HepG2 (cell line): ENCODE measurements around the gene HINFP. TPM values are rescaled to one million over a fixed set of nuclear protein-coding genes. Genes with fewer than 3 reads are reported as not detected.

ENCODE experiments used
- ADNP ChIP-seq: sonication (generic); formaldehyde crosslinking; IDR thresholded peaks from 2 replicates; pipeline ENCODE4 v1.4.0; 2020; ENCODE audit warnings: missing genetic modification reagents
- CBX5 ChIP-seq: sonication (generic); formaldehyde crosslinking; IDR thresholded peaks from 2 replicates; pipeline ENCODE4 v1.4.0; 2020; ENCODE audit warnings: missing genetic modification reagents, borderline replicate concordance
- CHD2 ChIP-seq: IDR thresholded peaks from 2 replicates; pipeline ENCODE4 v1.6.1; 2011; ENCODE audit warnings: low read depth, low read length, improper control_type of control experiment
- CSRNP1 ChIP-seq: sonication (generic); formaldehyde crosslinking; IDR thresholded peaks from 2 replicates; pipeline ENCODE4 v1.8.1; 2023; ENCODE audit warnings: mild to moderate bottlenecking, missing genetic modification reagents
- DRAP1 ChIP-seq: IDR thresholded peaks from 2 replicates; pipeline ENCODE4 v1.6.1; 2016; ENCODE audit warnings: missing genetic modification reagents, missing compliant biosample characterization
- EED ChIP-seq: sonication (generic); formaldehyde crosslinking; IDR thresholded peaks from 2 replicates; pipeline ENCODE4 v1.5.0; 2020; ENCODE audit warnings: mild to moderate bottlenecking, missing genetic modification reagents
- FOXM1 ChIP-seq: sonication (generic); formaldehyde crosslinking; IDR thresholded peaks from 2 replicates; pipeline ENCODE4 v1.5.0; 2020; ENCODE audit warnings: missing genetic modification reagents
- FOXP1 ChIP-seq, 2 experiments: fragments of 450-650 bp in 1 of 2; IDR thresholded peaks; 2 replicates each; pipeline ENCODE4 v1.6.1; 2017 to 2018; ENCODE audit warnings: antibody characterized with exemption in 1 of 2
- GABPA ChIP-seq, 2 experiments: IDR thresholded peaks; 2 replicates each; pipeline ENCODE4 v1.6.1; 2011 to 2016; ENCODE audit warnings: low read depth in 2 of 2, low read length in 1 of 2, missing biosample characterization in 1 of 2, missing genetic modification characterization in 1 of 2
- HDAC6 ChIP-seq: fragments of 200-600 bp; sonication (generic); IDR thresholded peaks from 2 replicates; pipeline ENCODE4 v1.7.0; 2017; ENCODE audit warnings: mild to moderate bottlenecking, antibody characterized with exemption, low read length, low read depth
- JUN ChIP-seq: sonication (generic); formaldehyde crosslinking; IDR thresholded peaks from 2 replicates; pipeline ENCODE4 v1.4.0; 2020; ENCODE audit warnings: mild to moderate bottlenecking, missing genetic modification reagents
- JUNB ChIP-seq: sonication (generic); formaldehyde crosslinking; IDR thresholded peaks from 2 replicates; pipeline ENCODE4 v1.8.0; 2022; ENCODE audit warnings: missing genetic modification reagents, mild to moderate bottlenecking, borderline replicate concordance
- NR2F6 ChIP-seq, 2 experiments: IDR thresholded peaks; 2 replicates each; pipeline ENCODE4 v1.6.1; 2016; ENCODE audit warnings: antibody characterized with exemption in 1 of 2, mild to moderate bottlenecking in 1 of 2
- PHF20 ChIP-seq: sonication (generic); formaldehyde crosslinking; IDR thresholded peaks from 2 replicates; pipeline ENCODE4 v1.5.0; 2020; ENCODE audit warnings: mild to moderate bottlenecking, missing genetic modification reagents
- RFX1 ChIP-seq: fragments of 450-650 bp; IDR thresholded peaks from 2 replicates; pipeline ENCODE4 v1.6.1; 2017
- SMC3 ChIP-seq: IDR thresholded peaks from 2 replicates; pipeline ENCODE4 v1.6.1; 2011; ENCODE audit warnings: low read length, improper control_type of control experiment
- ZFP62 ChIP-seq: sonication (generic); formaldehyde crosslinking; IDR thresholded peaks from 2 replicates; pipeline ENCODE4 v1.4.0; 2020; ENCODE audit warnings: missing genetic modification reagents
- ZNF24 ChIP-seq: fragments of 450-650 bp; IDR thresholded peaks from 2 replicates; pipeline ENCODE4 v1.6.1; 2017; ENCODE audit warnings: antibody characterized with exemption, mild to moderate bottlenecking
- ZNF562 ChIP-seq: sonication (generic); formaldehyde crosslinking; IDR thresholded peaks from 2 replicates; pipeline ENCODE4 v1.8.0; 2022; ENCODE audit warnings: missing genetic modification reagents, borderline replicate concordance
- ZNF816 ChIP-seq: sonication (generic); formaldehyde crosslinking; IDR thresholded peaks from 2 replicates; pipeline ENCODE4 v1.8.0; 2022; ENCODE audit warnings: missing genetic modification reagents, mild to moderate bottlenecking, borderline replicate concordance
- ZNF878 ChIP-seq: sonication (generic); formaldehyde crosslinking; IDR thresholded peaks from 2 replicates; pipeline ENCODE4 v1.8.1; 2023; ENCODE audit warnings: mild to moderate bottlenecking, missing genetic modification reagents, moderate library complexity
- polyA plus RNA-seq, 8 experiments: library from polyadenylated mRNA; depleted of rRNA in 3 of 8; stranded (reverse) in 7 of 8; unstranded in 1 of 8; fragments of >200 nt; fragmentation: Illumina TruSeq in 4 of 8; extraction: Trizol in 4 of 8; gene quantifications; 2 replicates each; pipeline versions ENCODE4 v1.2.1 to v1.2.3, GENCODE V29; 2011 to 2016; ENCODE audit warnings: low read depth in 4 of 8, missing spikeins in 1 of 8, mixed read lengths in 1 of 8; ENCODE audit not compliant: insufficient read depth in 1 of 8
- total RNA-seq, 5 experiments: library from RNA; depleted of rRNA; stranded (reverse); fragments of >200 nt; fragmentation: Illumina TruSeq; extraction: Trizol; gene quantifications; 2 replicates each; pipeline ENCODE4 v1.2.3, GENCODE V29; 2016; ENCODE audit warnings: low read depth in 1 of 5
- TF ChIP-seq, protein P1 (sequence below): sonication (generic); formaldehyde crosslinking; IDR thresholded peaks from 2 replicates; pipeline ENCODE4 v1.4.0; 2020; ENCODE audit warnings: mild to moderate bottlenecking, low read depth, missing genetic modification reagents
- TF ChIP-seq, protein P2 (sequence below): sonication (generic); formaldehyde crosslinking; IDR thresholded peaks from 2 replicates; pipeline ENCODE4 v1.8.0; 2022; ENCODE audit warnings: mild to moderate bottlenecking, missing genetic modification reagents
- TF ChIP-seq, protein P3 (sequence below): sonication (generic); formaldehyde crosslinking; conservative IDR thresholded peaks from 2 replicates; pipeline ENCODE4 v1.8.0; 2022; ENCODE audit warnings: missing genetic modification reagents

Gene HINFP
- total and polyA plus RNA-seq, 2 of the 13 experiments (the other 11 are each of a cell fraction or from before 2014, with no cell fraction given), result 15.1 to 21.4 TPM

DNA sequence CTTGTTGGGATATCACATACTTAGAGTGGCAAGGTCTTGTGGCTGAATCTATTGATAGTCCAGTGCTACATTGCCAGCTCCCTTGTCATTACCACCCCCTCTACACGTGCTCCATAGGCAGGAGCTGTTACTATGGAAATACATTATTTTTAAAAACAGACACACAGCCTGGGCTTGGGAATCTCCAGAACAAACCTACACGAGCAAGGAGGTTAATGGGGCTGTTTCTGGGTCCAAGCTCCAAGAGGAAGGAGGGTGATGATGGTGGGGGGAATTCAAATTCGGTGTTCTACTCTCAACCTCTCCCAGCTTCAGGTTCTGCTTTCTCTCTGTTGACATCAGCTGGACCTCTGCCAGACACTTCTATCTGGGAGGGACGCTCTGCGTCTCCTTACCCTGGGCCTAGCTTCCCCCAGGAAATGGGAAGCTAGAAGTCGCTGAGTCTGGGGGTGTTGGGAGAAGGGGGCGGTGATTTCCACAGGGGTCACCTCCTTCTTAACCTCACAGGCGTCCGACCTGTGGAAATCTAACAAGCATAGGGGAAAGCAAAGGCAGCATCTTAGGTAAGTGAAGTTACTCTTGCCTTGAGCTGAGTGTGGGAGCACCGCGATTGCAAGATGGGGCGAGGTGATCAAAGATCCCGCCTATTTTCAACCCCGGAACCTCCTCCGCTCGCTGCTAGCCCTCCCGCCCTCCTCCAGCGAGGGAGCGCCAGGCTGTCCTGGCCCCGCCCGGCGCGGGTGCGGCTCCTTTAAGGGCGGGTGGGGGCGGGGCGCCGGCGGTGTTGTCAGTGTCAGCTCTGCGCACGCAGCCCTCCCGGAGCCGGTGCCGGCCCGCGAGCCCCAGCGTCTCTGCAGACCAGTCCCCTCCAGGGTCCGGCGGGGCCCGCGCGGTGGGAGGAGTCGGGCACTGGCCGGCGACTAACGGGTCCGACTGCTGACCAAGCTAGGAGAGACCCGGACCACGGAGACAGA is 14.5 kb upstream of the HINFP start, which contains the start of gene C2CD2L (continued):
- TF ChIP-seq FOXM1 (CRISPR knock-in tag), result no peak
- peak; percentile 44; the same call in 1 of the 2 replicates for TF ChIP-seq PHF20 (CRISPR knock-in tag)
- peak; percentile 32; the same call in 1 of the 2 replicates for TF ChIP-seq GABPA (IDR thresholded peaks at IDR 0.05; ENCODE audit: low read depth, low read length)
- peak; percentile 52; the same call in 1 of the 2 replicates for TF ChIP-seq GABPA (CRISPR knock-in tag; IDR thresholded peaks at IDR 0.05; ENCODE audit: low read depth)
- no peak for TF ChIP-seq CHD2
- TF ChIP-seq, protein P1, sequence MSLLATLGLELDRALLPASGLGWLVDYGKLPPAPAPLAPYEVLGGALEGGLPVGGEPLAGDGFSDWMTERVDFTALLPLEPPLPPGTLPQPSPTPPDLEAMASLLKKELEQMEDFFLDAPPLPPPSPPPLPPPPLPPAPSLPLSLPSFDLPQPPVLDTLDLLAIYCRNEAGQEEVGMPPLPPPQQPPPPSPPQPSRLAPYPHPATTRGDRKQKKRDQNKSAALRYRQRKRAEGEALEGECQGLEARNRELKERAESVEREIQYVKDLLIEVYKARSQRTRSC (CRISPR knock-in tag), result no peak
- TF ChIP-seq JUN (CRISPR knock-in tag), result no peak
- TF ChIP-seq ZNF878 (CRISPR knock-in tag), result no peak
- TF ChIP-seq NR2F6 (IDR thresholded peaks at IDR 0.05), result no peak
- TF ChIP-seq NR2F6 (CRISPR knock-in tag; IDR thresholded peaks at IDR 0.05), result peak; percentile 14; the same call in 1 of the 2 replicates
- TF ChIP-seq CBX5, result no peak
- TF ChIP-seq ZNF816, result no peak
- no peak for TF ChIP-seq JUNB (CRISPR knock-in tag)
- no peak for TF ChIP-seq CSRNP1 (CRISPR knock-in tag)
- TF ChIP-seq ZNF24, result no peak
- TF ChIP-seq HDAC6, result no peak
- TF ChIP-seq RFX1, result peak; percentile 17; the same call in 1 of the 2 replicates
- TF ChIP-seq DRAP1 (CRISPR knock-in tag), result peak; percentile 70
- TF ChIP-seq FOXP1 (IDR thresholded peaks at IDR 0.05), result no peak
- no peak for TF ChIP-seq FOXP1 (CRISPR knock-in tag; IDR thresholded peaks at IDR 0.05)
- TF ChIP-seq, protein P2, sequence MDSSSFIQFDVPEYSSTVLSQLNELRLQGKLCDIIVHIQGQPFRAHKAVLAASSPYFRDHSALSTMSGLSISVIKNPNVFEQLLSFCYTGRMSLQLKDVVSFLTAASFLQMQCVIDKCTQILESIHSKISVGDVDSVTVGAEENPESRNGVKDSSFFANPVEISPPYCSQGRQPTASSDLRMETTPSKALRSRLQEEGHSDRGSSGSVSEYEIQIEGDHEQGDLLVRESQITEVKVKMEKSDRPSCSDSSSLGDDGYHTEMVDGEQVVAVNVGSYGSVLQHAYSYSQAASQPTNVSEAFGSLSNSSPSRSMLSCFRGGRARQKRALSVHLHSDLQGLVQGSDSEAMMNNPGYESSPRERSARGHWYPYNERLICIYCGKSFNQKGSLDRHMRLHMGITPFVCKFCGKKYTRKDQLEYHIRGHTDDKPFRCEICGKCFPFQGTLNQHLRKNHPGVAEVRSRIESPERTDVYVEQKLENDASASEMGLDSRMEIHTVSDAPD, result no peak
- no peak for TF ChIP-seq SMC3
- TF ChIP-seq ADNP (CRISPR knock-in tag), result no peak
- no peak for TF ChIP-seq EED (CRISPR knock-in tag)
- TF ChIP-seq, protein P3, sequence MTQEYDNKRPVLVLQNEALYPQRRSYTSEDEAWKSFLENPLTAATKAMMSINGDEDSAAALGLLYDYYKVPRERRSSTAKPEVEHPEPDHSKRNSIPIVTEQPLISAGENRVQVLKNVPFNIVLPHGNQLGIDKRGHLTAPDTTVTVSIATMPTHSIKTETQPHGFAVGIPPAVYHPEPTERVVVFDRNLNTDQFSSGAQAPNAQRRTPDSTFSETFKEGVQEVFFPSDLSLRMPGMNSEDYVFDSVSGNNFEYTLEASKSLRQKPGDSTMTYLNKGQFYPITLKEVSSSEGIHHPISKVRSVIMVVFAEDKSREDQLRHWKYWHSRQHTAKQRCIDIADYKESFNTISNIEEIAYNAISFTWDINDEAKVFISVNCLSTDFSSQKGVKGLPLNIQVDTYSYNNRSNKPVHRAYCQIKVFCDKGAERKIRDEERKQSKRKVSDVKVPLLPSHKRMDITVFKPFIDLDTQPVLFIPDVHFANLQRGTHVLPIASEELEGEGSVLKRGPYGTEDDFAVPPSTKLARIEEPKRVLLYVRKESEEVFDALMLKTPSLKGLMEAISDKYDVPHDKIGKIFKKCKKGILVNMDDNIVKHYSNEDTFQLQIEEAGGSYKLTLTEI, result no peak
- TF ChIP-seq ZNF562, result no peak
- TF ChIP-seq ZFP62 (CRISPR knock-in tag), result no peak
